Astrocyte of the spinal cord (primary cell): ENCODE data around the gene CLEC2B.

Experiments
- DNase-seq: peaks from one replicate; pipeline ENCODE4 v3.0.0; 2011; ENCODE audit warnings: low read depth, low spot score
- H3K4me3 ChIP-seq: 2 replicates; pipeline ENCODE4 v1.5.1; 2011; ENCODE audit warnings: low read depth, mild to moderate bottlenecking, low read length, moderate library complexity
- in situ Hi-C: cut with HindIII; loops from 2 replicates; pipeline ENCODE4 v1.10.0; 2017; ENCODE audit warnings: low sequenced_read_pairs
- TF ChIP-seq, protein P1 (sequence below): IDR thresholded peaks from 2 replicates; pipeline ENCODE4 v1.5.1; 2012; ENCODE audit warnings: low read depth, mild to moderate bottlenecking, low read length, inconsistent platforms

Gene CLEC2B

GRCh38 chr12:9906873-9907272, 37.7 kb upstream of the CLEC2B start:
- DNase-seq, result no peak
- TF ChIP-seq, protein P1, sequence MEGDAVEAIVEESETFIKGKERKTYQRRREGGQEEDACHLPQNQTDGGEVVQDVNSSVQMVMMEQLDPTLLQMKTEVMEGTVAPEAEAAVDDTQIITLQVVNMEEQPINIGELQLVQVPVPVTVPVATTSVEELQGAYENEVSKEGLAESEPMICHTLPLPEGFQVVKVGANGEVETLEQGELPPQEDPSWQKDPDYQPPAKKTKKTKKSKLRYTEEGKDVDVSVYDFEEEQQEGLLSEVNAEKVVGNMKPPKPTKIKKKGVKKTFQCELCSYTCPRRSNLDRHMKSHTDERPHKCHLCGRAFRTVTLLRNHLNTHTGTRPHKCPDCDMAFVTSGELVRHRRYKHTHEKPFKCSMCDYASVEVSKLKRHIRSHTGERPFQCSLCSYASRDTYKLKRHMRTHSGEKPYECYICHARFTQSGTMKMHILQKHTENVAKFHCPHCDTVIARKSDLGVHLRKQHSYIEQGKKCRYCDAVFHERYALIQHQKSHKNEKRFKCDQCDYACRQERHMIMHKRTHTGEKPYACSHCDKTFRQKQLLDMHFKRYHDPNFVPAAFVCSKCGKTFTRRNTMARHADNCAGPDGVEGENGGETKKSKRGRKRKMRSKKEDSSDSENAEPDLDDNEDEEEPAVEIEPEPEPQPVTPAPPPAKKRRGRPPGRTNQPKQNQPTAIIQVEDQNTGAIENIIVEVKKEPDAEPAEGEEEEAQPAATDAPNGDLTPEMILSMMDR, result no peak
- no peak overlapping the region for H3K4me3 ChIP-seq
- in situ Hi-C loops, result no loop called here

GRCh38 chr12:9902539-9903228, 33.5 kb upstream of the CLEC2B start:
- no peak overlapping the region for H3K4me3 ChIP-seq
- in situ Hi-C loops, result no loop called here
- no peak for DNase-seq
- TF ChIP-seq, protein P1, result no peak

- TF ChIP-seq, protein P1, result no peak
- H3K4me3 ChIP-seq, result no peak overlapping the region
- DNase-seq, result no peak
- in situ Hi-C loops, result no loop called here
Observed at GRCh38 chr12:9900930-9901329, 31.8 kb upstream of the CLEC2B start.

GRCh38 chr12:9899209-9899608, 30.1 kb upstream of the CLEC2B start:
- TF ChIP-seq, protein P1, result no peak
- no peak for DNase-seq
- in situ Hi-C loops, result no loop called here
- no peak overlapping the region for H3K4me3 ChIP-seq

- no peak for DNase-seq
- no peak overlapping the region for H3K4me3 ChIP-seq
- TF ChIP-seq, protein P1, result no peak
- in situ Hi-C loops, result no loop called here
Observed at GRCh38 chr12:9897535-9897934, 28.4 kb upstream of the CLEC2B start.

DNA sequence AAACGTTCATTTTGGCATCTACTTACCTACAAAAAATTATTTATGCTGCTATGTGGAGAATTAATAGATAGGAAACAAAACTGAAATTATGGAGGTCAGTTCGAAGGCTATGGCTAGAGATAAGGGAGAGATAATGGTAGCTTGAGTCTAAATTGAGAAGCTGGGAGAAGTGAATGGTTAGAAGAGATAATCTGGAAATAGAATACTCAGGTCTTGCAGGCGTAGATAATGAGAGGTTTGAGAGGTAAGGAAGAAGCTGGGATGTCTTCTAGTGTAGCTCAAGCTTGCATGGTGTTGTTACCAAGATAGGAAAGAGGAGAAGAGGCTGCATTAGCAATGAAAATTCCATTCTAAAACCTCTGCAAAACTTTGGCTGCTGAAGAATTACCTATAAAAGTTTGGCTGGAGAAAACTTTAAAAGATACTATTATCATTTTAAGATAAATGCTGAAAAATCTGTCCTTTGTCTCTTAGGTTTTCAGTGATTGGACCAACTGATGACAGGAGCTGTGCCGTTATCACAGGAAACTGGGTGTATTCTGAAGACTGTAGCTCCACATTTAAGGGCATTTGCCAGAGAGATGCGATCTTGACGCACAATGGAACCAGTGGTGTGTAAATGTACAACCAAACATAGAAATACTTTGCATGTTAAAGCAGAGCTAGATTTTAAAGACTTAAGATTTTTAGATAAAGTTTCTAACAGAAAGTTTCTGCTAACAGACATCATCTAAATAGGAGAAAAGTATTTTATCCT, 26.2 kb upstream of the CLEC2B start:
- in situ Hi-C loops, result no loop called here
- no peak overlapping the region for H3K4me3 ChIP-seq
- TF ChIP-seq, protein P1, result no peak
- DNase-seq, result no peak
